ENCODE measurements around the gene FAM78A.
"Not testable (repeated sequence)": the region's sequence is repeated elsewhere in the genome, so short reads cannot be mapped to it uniquely, and the experiment has no call there.

The FAM78A gene

GRCh38 chr9:131253891-131254491 is 22.3 kb downstream of the FAM78A start:
- H4K20me1 ChIP-seq (ENCODE audit: low read depth, low read length) = no peaks in the 10 kb centered on the region
- H3K79me2 ChIP-seq (ENCODE audit: insufficient read depth, low read length) = no peaks in the 10 kb centered on the region
- no peaks in the 10 kb centered on the region for H3K9me2 ChIP-seq (replicated peaks; ENCODE audit: insufficient read depth, low read length)
- no peak for TF ChIP-seq EZH2phosphoT487 (conservative IDR thresholded peaks at IDR 0.05; ENCODE audit: low read length)
- no peak for TF ChIP-seq CTCF (IDR thresholded peaks at IDR 0.05; ENCODE audit: insufficient read depth, low read length, poor library complexity, severe bottlenecking)
- no peaks in the 10 kb centered on the region for H3K36me3 ChIP-seq (ENCODE audit: low read length)
- H3K4me3 ChIP-seq (ENCODE audit: insufficient read depth, low read length, poor library complexity, severe bottlenecking) = no peak overlapping the region
- peak overlapping the region; percentile 65 for H3K27ac ChIP-seq (ENCODE audit: low read depth, low read length)
- H2AFZ ChIP-seq (ENCODE audit: low read depth, low read length, severe bottlenecking) = peak overlapping the region; percentile 4
- H3K27me3 ChIP-seq (ENCODE audit: low read length) = no peaks in the 10 kb centered on the region
- no peaks in the 10 kb centered on the region for H3K9me3 ChIP-seq (ENCODE audit: insufficient read depth, low read length)
- peak overlapping the region; percentile 20 for H3K4me2 ChIP-seq (ENCODE audit: low read depth, low read length, poor library complexity, severe bottlenecking)
- H3K9ac ChIP-seq (ENCODE audit: low read length) = peak overlapping the region; percentile 1; the same call in 1 of the 2 replicates
- peaks cover 17% of the 10 kb centered on the region for H3F3A ChIP-seq (ENCODE audit: insufficient read depth)

- H3K36me3 ChIP-seq (ENCODE audit: low read length) = no peaks in the 10 kb centered on the region
- no peaks in the 10 kb centered on the region for H3K27me3 ChIP-seq (ENCODE audit: low read length)
- no peaks in the 10 kb centered on the region for H3K9me2 ChIP-seq (replicated peaks; ENCODE audit: insufficient read depth, low read length)
- peak overlapping the region; percentile 72 for H2AFZ ChIP-seq (ENCODE audit: low read depth, low read length, severe bottlenecking)
- no peaks in the 10 kb centered on the region for H4K20me1 ChIP-seq (ENCODE audit: low read depth, low read length)
- H3F3A ChIP-seq (ENCODE audit: insufficient read depth) = peaks cover 17% of the 10 kb centered on the region
- H3K9me3 ChIP-seq (ENCODE audit: insufficient read depth, low read length) = no peaks in the 10 kb centered on the region
- no peak overlapping the region for H3K4me3 ChIP-seq (ENCODE audit: insufficient read depth, low read length, poor library complexity, severe bottlenecking)
- peak overlapping the region; percentile 44 for H3K9ac ChIP-seq (ENCODE audit: low read length)
- TF ChIP-seq EZH2phosphoT487 (conservative IDR thresholded peaks at IDR 0.05; ENCODE audit: low read length) = no peak
- no peak for TF ChIP-seq CTCF (IDR thresholded peaks at IDR 0.05; ENCODE audit: insufficient read depth, low read length, poor library complexity, severe bottlenecking)
- no peak overlapping the region for H3K27ac ChIP-seq (ENCODE audit: low read depth, low read length)
- peak overlapping the region; percentile 51 for H3K4me2 ChIP-seq (ENCODE audit: low read depth, low read length, poor library complexity, severe bottlenecking)
- H3K79me2 ChIP-seq (ENCODE audit: insufficient read depth, low read length) = no peaks in the 10 kb centered on the region
Observed at GRCh38 chr9:131252120-131252519, 24.2 kb downstream of the FAM78A start.

GRCh38 chr9:131246618-131247017 is 29.7 kb downstream of the FAM78A start:
- no peak overlapping the region for H3K9ac ChIP-seq (ENCODE audit: low read length)

GRCh38 chr9:131244331-131244730 is 32.0 kb downstream of the FAM78A start:
- H3K79me2 ChIP-seq (ENCODE audit: insufficient read depth, low read length); H3K4me2 ChIP-seq (ENCODE audit: low read depth, low read length, poor library complexity, severe bottlenecking); H3F3A ChIP-seq (ENCODE audit: insufficient read depth); H3K4me3 ChIP-seq (ENCODE audit: insufficient read depth, low read length, poor library complexity, severe bottlenecking); H3K27me3 ChIP-seq (ENCODE audit: low read length); H2AFZ ChIP-seq (ENCODE audit: low read depth, low read length, severe bottlenecking); H4K20me1 ChIP-seq (ENCODE audit: low read depth, low read length); H3K36me3 ChIP-seq (ENCODE audit: low read length); H3K9ac ChIP-seq (ENCODE audit: low read length); H3K27ac ChIP-seq (ENCODE audit: low read depth, low read length); H3K9me2 ChIP-seq (replicated peaks; ENCODE audit: insufficient read depth, low read length); H3K9me3 ChIP-seq (ENCODE audit: insufficient read depth, low read length): not testable (repeated sequence)

More at GRCh38 chr9:131246618-131247017, 29.7 kb downstream of the FAM78A start:
- H3K9me2 ChIP-seq (replicated peaks; ENCODE audit: insufficient read depth, low read length) = no peaks in the 10 kb centered on the region
- H3K36me3 ChIP-seq (ENCODE audit: low read length) = no peaks in the 10 kb centered on the region
- no peaks in the 10 kb centered on the region for H3K9me3 ChIP-seq (ENCODE audit: insufficient read depth, low read length)
- no peak overlapping the region for H2AFZ ChIP-seq (ENCODE audit: low read depth, low read length, severe bottlenecking)
- H3K27ac ChIP-seq (ENCODE audit: low read depth, low read length) = no peak overlapping the region
- no peak for TF ChIP-seq CTCF (IDR thresholded peaks at IDR 0.05; ENCODE audit: insufficient read depth, low read length, poor library complexity, severe bottlenecking)
- no peak for TF ChIP-seq EZH2phosphoT487 (conservative IDR thresholded peaks at IDR 0.05; ENCODE audit: low read length)
- no peak overlapping the region for H3K4me3 ChIP-seq (ENCODE audit: insufficient read depth, low read length, poor library complexity, severe bottlenecking)
- H3K27me3 ChIP-seq (ENCODE audit: low read length) = no peaks in the 10 kb centered on the region
- no peaks in the 10 kb centered on the region for H4K20me1 ChIP-seq (ENCODE audit: low read depth, low read length)
- H3K79me2 ChIP-seq (ENCODE audit: insufficient read depth, low read length) = no peaks in the 10 kb centered on the region
- H3K4me2 ChIP-seq (ENCODE audit: low read depth, low read length, poor library complexity, severe bottlenecking) = no peak overlapping the region
- no peaks in the 10 kb centered on the region; the same call in 1 of the 2 replicates for H3F3A ChIP-seq (ENCODE audit: insufficient read depth)
